Fibroblast of gingiva (primary cell): ENCODE results near the gene APIP.

ENCODE experiments used
- DNase-seq: peaks from one replicate; pipeline ENCODE4 v3.0.0-alpha.2; 2011; ENCODE audit warnings: low read depth

The APIP gene

GRCh38 chr11:34916015-34916842 is at the start of gene APIP, which contains the start of gene PDHX:
TSS of gene APIP (minus strand) at chr11:34916379. CDS start at chr11:34916284, 95 bp downstream.
TSS of gene PDHX (plus strand) at chr11:34916618. CDS start at chr11:34916656, 38 bp downstream.
- peak; percentile 99 for DNase-seq

GRCh38 chr11:34964610-34965331 is 48.6 kb upstream of the APIP start:
- no peak for DNase-seq

GRCh38 chr11:34963351-34963750 is 47.2 kb upstream of the APIP start:
- DNase-seq, result no peak

GRCh38 chr11:34962034-34962433 is 45.9 kb upstream of the APIP start:
- no peak for DNase-seq

GRCh38 chr11:34960277-34960676 is 44.1 kb upstream of the APIP start:
- DNase-seq, result peak; percentile 22

- no peak for DNase-seq
Measured at GRCh38 chr11:34959770-34960169, 43.6 kb upstream of the APIP start.

GRCh38 chr11:34957606-34958005 is 41.4 kb upstream of the APIP start:
- DNase-seq, result no peak

- DNase-seq, result no peak
Measured at GRCh38 chr11:34957206-34957605, 41.0 kb upstream of the APIP start.

- DNase-seq, result no peak
Measured at GRCh38 chr11:34953955-34954354, 37.8 kb upstream of the APIP start.

- peak; percentile 69 for DNase-seq
Measured at GRCh38 chr11:34948696-34949095, 32.5 kb upstream of the APIP start.

GRCh38 chr11:34944692-34945091 is 28.5 kb upstream of the APIP start:
- no peak for DNase-seq

- DNase-seq, result no peak
Measured at GRCh38 chr11:34941688-34942087, 25.5 kb upstream of the APIP start.

GRCh38 chr11:34940026-34940677 is 24.0 kb upstream of the APIP start:
- DNase-seq, result peak; percentile 22

GRCh38 chr11:34938611-34939010 is 22.4 kb upstream of the APIP start:
- DNase-seq, result no peak

- no peak for DNase-seq
Measured at GRCh38 chr11:34936945-34937629, 20.9 kb upstream of the APIP start.

- DNase-seq, result no peak
Measured at GRCh38 chr11:34929794-34930763, 13.9 kb upstream of the APIP start.

- peak; percentile 33 for DNase-seq
Measured at GRCh38 chr11:34928960-34929680, 12.9 kb upstream of the APIP start.

- no peak for DNase-seq
Measured at GRCh38 chr11:34928268-34928959, 12.2 kb upstream of the APIP start.

GRCh38 chr11:34926831-34927132 is 10.6 kb upstream of the APIP start:
- no peak for DNase-seq
